H1 (cell line): ENCODE measurements around the gene ADK. TPM values are rescaled to one million over a fixed set of nuclear protein-coding genes. Genes with fewer than 3 reads are reported as not detected.

ENCODE experiments used
- CTCF ChIA-PET: fragments of 300-600 bp; sonication (Branson Sonifier 250); formaldehyde crosslinking; loops from one replicate; lab custom pipeline; 2021; ENCODE audit not compliant: partially characterized antibody; lab: Charles Lee
- POLR2A ChIA-PET: fragments of 300-600 bp; sonication (Branson Sonifier 250); formaldehyde crosslinking; loops from one replicate; lab custom pipeline; 2021; ENCODE audit warnings: inconsistent platforms; ENCODE audit not compliant: partially characterized antibody; lab: Charles Lee
- DNase-seq, 2 experiments: peaks; one replicate each; pipeline versions ENCODE4 v3.0.0 to v3.0.0-alpha.2; 2010 to 2022; ENCODE audit warnings: low spot score in 2 of 2, low read depth in 1 of 2, mixed read lengths in 1 of 2
- FAIRE-seq: peaks from 2 replicates; lab custom pipeline; 2011; peaks lifted over from hg19 to GRCh38; lab: Jason Lieb, UNC
- H2AFZ ChIP-seq: 2 replicates; pipeline ENCODE4 v1.8.1; 2012; ENCODE audit warnings: low read length, inconsistent platforms
- H2AK5ac ChIP-seq: 2 replicates; pipeline ENCODE4 v1.6.1; 2013; ENCODE audit warnings: low read depth, low read length
- H2BK120ac ChIP-seq: replicated peaks from 2 replicates; pipeline ENCODE3; 2013; ENCODE audit warnings: low read depth, low read length, inconsistent platforms
- H2BK12ac ChIP-seq: 2 replicates; pipeline ENCODE4 v1.6.1; 2013; ENCODE audit warnings: low read depth, low read length
- H2BK15ac ChIP-seq: 2 replicates; pipeline ENCODE4 v1.6.1; 2013; ENCODE audit warnings: low read length
- H2BK20ac ChIP-seq: 2 replicates; pipeline ENCODE4 v1.6.1; 2013; ENCODE audit warnings: low read length
- H2BK5ac ChIP-seq: 2 replicates; pipeline ENCODE4 v1.6.1; 2013; ENCODE audit warnings: low read depth, low read length
- H3K14ac ChIP-seq: 2 replicates; pipeline ENCODE4 v1.6.1; 2013; ENCODE audit warnings: inconsistent platforms; ENCODE audit not compliant: insufficient read length
- H3K18ac ChIP-seq: 2 replicates; pipeline ENCODE4 v1.6.1; 2013; ENCODE audit warnings: low read length; ENCODE audit errors: extremely low read depth
- H3K23ac ChIP-seq: 2 replicates; pipeline ENCODE4 v1.6.1; 2013; ENCODE audit warnings: inconsistent platforms; ENCODE audit not compliant: insufficient read length
- H3K23me2 ChIP-seq: 2 replicates; pipeline ENCODE4 v1.6.1; 2013; ENCODE audit warnings: low read depth, low read length
- H3K27ac ChIP-seq: 2 replicates; pipeline ENCODE4 v1.6.1; 2011; ENCODE audit warnings: low read depth, low read length, inconsistent platforms
- H3K27me3 ChIP-seq, 4 experiments: replicated peaks in 1 of 4; 1 replicate in 1 of 4; 2 replicates in 3 of 4; pipeline versions ENCODE4 v1.6.1 to v1.8.1; 2011 to 2013; ENCODE audit warnings: low read length in 3 of 4, mild to moderate bottlenecking in 3 of 4, inconsistent platforms in 2 of 4, mixed read lengths in 2 of 4, moderate library complexity in 1 of 4; ENCODE audit not compliant: control insufficient read depth in 3 of 4, insufficient read depth in 3 of 4; ENCODE audit errors: extremely low read depth in 1 of 4
- H3K36me3 ChIP-seq, 4 experiments: 2 replicates each; pipeline versions ENCODE4 v1.6.1 to v1.8.1; 2011 to 2013; ENCODE audit warnings: mild to moderate bottlenecking in 4 of 4, low read length in 3 of 4, moderate library complexity in 2 of 4, control low read depth in 1 of 4, inconsistent platforms in 1 of 4; ENCODE audit not compliant: insufficient read depth in 4 of 4, control insufficient read depth in 2 of 4
- H3K4ac ChIP-seq: replicated peaks from 2 replicates; pipeline ENCODE3; 2013; ENCODE audit warnings: low read length, low read depth, mixed read lengths, inconsistent platforms; ENCODE audit not compliant: insufficient read length
- H3K4me1 ChIP-seq, 4 experiments: replicated peaks in 1 of 4; 1 replicate in 1 of 4; 2 replicates in 3 of 4; pipeline versions ENCODE4 v1.6.1 to v1.8.1; 2011 to 2013; ENCODE audit warnings: low read length in 3 of 4, inconsistent platforms in 2 of 4, mixed read lengths in 1 of 4; ENCODE audit not compliant: insufficient read depth in 4 of 4, control insufficient read depth in 3 of 4
- H3K4me2 ChIP-seq, 2 experiments: 2 replicates each; pipeline versions ENCODE4 v1.6.1 to v1.8.1; 2011 to 2013; ENCODE audit warnings: low read depth in 2 of 2, low read length in 2 of 2, control low read depth in 1 of 2, inconsistent platforms in 1 of 2, mild to moderate bottlenecking in 1 of 2; ENCODE audit not compliant: insufficient read depth in 1 of 2
- H3K4me3 ChIP-seq, 4 experiments: fragments of 200-600, 300-600 bp in 1 of 4; sonication (generic), shearing (Covaris generic), sonication (Bioruptor Twin) in 1 of 4; 2 replicates each; pipeline versions ENCODE4 v1.5.1 to v1.8.1; 2011 to 2016; ENCODE audit warnings: low read length in 4 of 4, low read depth in 3 of 4, control low read depth in 2 of 4, inconsistent platforms in 2 of 4, mild to moderate bottlenecking in 2 of 4, mixed read lengths in 1 of 4, moderate library complexity in 1 of 4; ENCODE audit not compliant: insufficient read depth in 2 of 4; ENCODE audit errors: extremely low read depth in 1 of 4
- H3K56ac ChIP-seq: replicated peaks from 2 replicates; pipeline ENCODE3; 2013; ENCODE audit warnings: low read depth, mild to moderate bottlenecking, mixed read lengths, low read length, inconsistent platforms; ENCODE audit not compliant: insufficient read length
- H3K79me1 ChIP-seq: 2 replicates; pipeline ENCODE4 v1.6.1; 2013; ENCODE audit warnings: low read depth, low read length, control low read depth
- H3K79me2 ChIP-seq, 2 experiments: 2 replicates each; pipeline versions ENCODE4 v1.6.1 to v1.8.1; 2012 to 2013; ENCODE audit warnings: low read length in 2 of 2, mild to moderate bottlenecking in 2 of 2, inconsistent platforms in 1 of 2; ENCODE audit not compliant: insufficient read depth in 2 of 2, control insufficient read depth in 1 of 2
- H3K9ac ChIP-seq, 4 experiments: replicated peaks in 1 of 4; 1 replicate in 1 of 4; 2 replicates in 3 of 4; pipeline versions ENCODE4 v1.6.1 to v1.8.1; 2011 to 2013; ENCODE audit warnings: low read depth in 3 of 4, low read length in 3 of 4, control low read depth in 2 of 4, mild to moderate bottlenecking in 2 of 4, moderate library complexity in 2 of 4, inconsistent platforms in 1 of 4; ENCODE audit errors: extremely low read depth in 1 of 4
- H3K9me3 ChIP-seq, 2 experiments: 2 replicates each; pipeline versions ENCODE4 v1.6.1 to v1.8.1; 2012 to 2013; ENCODE audit warnings: mild to moderate bottlenecking in 2 of 2, moderate library complexity in 2 of 2, control low read depth in 1 of 2, inconsistent platforms in 1 of 2, low read depth in 1 of 2, low read length in 1 of 2, mixed read lengths in 1 of 2; ENCODE audit not compliant: insufficient read depth in 2 of 2
- H4K20me1 ChIP-seq, 2 experiments: replicated peaks in 1 of 2; 2 replicates each; pipeline versions ENCODE3 to v1.8.1; 2011 to 2013; ENCODE audit warnings: inconsistent platforms in 2 of 2, low read length in 2 of 2, mild to moderate bottlenecking in 1 of 2; ENCODE audit not compliant: insufficient read depth in 2 of 2, control insufficient read depth in 1 of 2
- H4K5ac ChIP-seq: 2 replicates; pipeline ENCODE4 v1.6.1; 2013; ENCODE audit warnings: low read length, low read depth, mixed read lengths, inconsistent platforms; ENCODE audit not compliant: insufficient read length
- H4K8ac ChIP-seq: 2 replicates; pipeline ENCODE4 v1.8.0; 2013; ENCODE audit warnings: mild to moderate bottlenecking, moderate library complexity, low read length, inconsistent platforms; ENCODE audit not compliant: insufficient read depth; ENCODE audit errors: extremely low read depth
- H4K91ac ChIP-seq: replicated peaks from 2 replicates; pipeline ENCODE3; 2013; ENCODE audit warnings: low read length, mixed read lengths, inconsistent platforms; ENCODE audit not compliant: insufficient read length
- BACH1 ChIP-seq: IDR thresholded peaks from 2 replicates; pipeline ENCODE4 v1.6.1; 2012; ENCODE audit warnings: low read length, improper control_type of control experiment
- POLR2AphosphoS5 ChIP-seq: IDR thresholded peaks from 2 replicates; pipeline ENCODE4 v1.6.1; 2011; ENCODE audit warnings: low read depth, low read length
- WGBS, 2 experiments: shearing (Covaris generic) in 1 of 2; methylation state at CpG; one replicate each; pipeline versions ENCODE4 v1.1.6 to v1.1.7; 2013 to 2015; ENCODE audit warnings: low lambda C conversion rate in 2 of 2, mixed read lengths in 2 of 2, inconsistent platforms in 1 of 2, low coverage in 1 of 2, missing lambda C conversion rate in 1 of 2; ENCODE audit not compliant: insufficient replicate concordance in 2 of 2, insufficient coverage in 1 of 2, insufficient read length in 1 of 2; ENCODE audit errors: extremely low coverage in 1 of 2, missing lambda C conversion rate in 1 of 2; 5-methylcytosine and 5-hydroxymethylcytosine counted together
- polyA plus RNA-seq, 7 experiments: library from polyadenylated mRNA; depleted of rRNA in 3 of 7; stranded (reverse) in 5 of 7; unstranded in 2 of 7; fragments of >200 nt in 5 of 7; fragments of 200-250 nt in 2 of 7; gene quantifications; 1 replicate in 5 of 7; 2 replicates in 1 of 7; 4 replicates in 1 of 7; pipeline versions ENCODE4 v1.2.1 to v1.2.3, GENCODE V29; 2011 to 2013; ENCODE audit warnings: missing spikeins in 2 of 7, mixed read lengths in 2 of 7
- total RNA-seq: library from RNA; stranded (reverse); fragmentation: NEBNext Ultra II Directional; extraction: Animal tissue kit (Norgen Biotek cat#: 25700); gene quantifications from 2 replicates; pipeline ENCODE4 v1.2.1, GENCODE V29; 2021

The ADK gene
- total and polyA plus RNA-seq, 2 of the 8 experiments (the other 6 are each of a cell fraction or from before 2014, with no cell fraction given) = 12.3 to 42.4 TPM

- no peaks in the 10 kb centered on the region for H3K23me2 ChIP-seq
- H3K23ac ChIP-seq = no peak overlapping the region
- DNase-seq (no peak), FAIRE-seq (no peak)
- no peaks in the 10 kb centered on the region for H3K79me2 ChIP-seq
- H3K4ac ChIP-seq = no peak overlapping the region
- 91% methylated on average over 2 of the region's 2 CpGs; no CpG with 5 or more reads in 1 of the 2 experiments for WGBS, 2 experiments
- H3K4me1 ChIP-seq = peaks cover 0 to 2% (median 0%) of the 10 kb centered on the region in 4 experiments; a peak in 3 of 7 replicates
- no peak overlapping the region for H2AK5ac ChIP-seq
- TF ChIP-seq POLR2AphosphoS5 = no peak
- TF ChIP-seq BACH1 = no peak
- H2BK12ac ChIP-seq = no peak overlapping the region
- no peaks in the 10 kb centered on the region for H3K79me1 ChIP-seq
- no peak overlapping the region for H3K18ac ChIP-seq
- H4K91ac ChIP-seq = no peak overlapping the region
- no peak overlapping the region for H2BK20ac ChIP-seq
- H3K36me3 ChIP-seq = no peaks in the 10 kb centered on the region
- no peaks in the 10 kb centered on the region for H3K27me3 ChIP-seq
- no peaks in the 10 kb centered on the region for H4K20me1 ChIP-seq
- CTCF ChIA-PET = no interaction called here
- H3K14ac ChIP-seq = no peak overlapping the region
- H3K4me3 ChIP-seq = no peak overlapping the region
- no peak overlapping the region for H3K27ac ChIP-seq
- no peak overlapping the region for H3K4me2 ChIP-seq
- no peaks in the 10 kb centered on the region for H3K9me3 ChIP-seq
- H2AFZ ChIP-seq = no peak overlapping the region
- no peak overlapping the region for H3K56ac ChIP-seq
- no peak overlapping the region for H2BK120ac ChIP-seq
- H4K8ac ChIP-seq = no peak overlapping the region
- no peak overlapping the region for H2BK5ac ChIP-seq
- POLR2A ChIA-PET = no interaction called here
- no peak overlapping the region for H3K9ac ChIP-seq
- H4K5ac ChIP-seq = no peak overlapping the region
- H2BK15ac ChIP-seq = no peak overlapping the region
Measured at GRCh38 chr10:74548676-74549075, 397.7 kb downstream of the ADK start.
